GM19372 (cell line): Measurements from ENCODE around the gene RAB11FIP2.

Source experiments
- ATAC-seq: cut with Tn5 transposase; IDR thresholded peaks from one replicate; pipeline ENCODE4 v1.9.1; 2021; ENCODE audit warnings: mild to moderate bottlenecking, low read depth, moderate library complexity; ENCODE audit not compliant: unreplicated experiment

Gene RAB11FIP2

GRCh38 chr10:117988814-117989213, 57.9 kb downstream of the RAB11FIP2 start:
- no peak for ATAC-seq

DNA sequence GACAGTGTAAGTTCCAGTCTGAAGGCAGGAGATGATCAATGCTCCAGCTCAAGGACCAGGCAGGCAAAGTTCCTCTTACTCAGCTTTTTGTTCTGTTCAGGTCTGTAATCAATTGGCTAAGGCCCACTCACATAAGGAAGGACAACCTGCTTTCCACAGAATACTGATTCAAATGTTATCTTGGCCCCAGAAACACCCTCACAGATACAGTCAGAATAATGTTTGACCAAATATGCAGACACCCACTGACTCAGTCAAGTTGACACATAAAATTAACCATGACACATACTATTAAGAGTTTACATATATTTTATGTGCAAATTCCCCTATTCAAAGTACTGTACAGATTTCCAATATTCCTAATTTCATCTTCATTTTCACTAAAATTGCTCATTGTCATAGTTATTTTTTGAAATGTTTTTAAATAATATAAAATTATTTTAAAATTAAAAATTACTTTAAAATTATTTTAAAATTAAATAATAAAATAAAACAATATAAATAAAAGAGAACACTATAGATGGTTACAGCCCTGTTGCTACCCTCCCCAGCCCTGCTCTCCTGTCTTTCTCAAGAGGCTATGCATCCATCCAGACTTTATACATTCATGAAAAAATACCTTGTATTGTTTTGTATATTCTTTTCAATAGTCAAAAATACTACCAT, 59.4 kb downstream of the RAB11FIP2 start:
- ATAC-seq, result no peak

DNA sequence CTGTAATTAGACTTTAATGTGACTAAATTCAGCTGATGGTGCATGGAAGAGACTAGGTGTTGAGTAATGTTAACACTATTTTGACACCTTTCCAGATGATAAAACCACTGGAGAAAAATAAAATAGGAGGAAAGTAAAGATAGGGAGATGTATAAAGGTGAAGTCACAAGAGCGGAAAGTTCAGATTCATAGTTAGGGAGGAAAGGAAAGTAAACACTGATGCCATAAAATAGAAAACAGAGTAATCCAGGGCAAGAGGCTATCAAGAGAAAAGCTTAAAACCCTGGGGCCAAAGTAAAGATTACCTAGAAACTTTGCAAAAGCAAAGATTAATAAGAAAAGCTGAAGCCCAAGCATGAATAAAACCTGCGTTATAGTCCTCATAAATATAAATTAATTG, 62.8 kb downstream of the RAB11FIP2 start:
- no peak for ATAC-seq

DNA sequence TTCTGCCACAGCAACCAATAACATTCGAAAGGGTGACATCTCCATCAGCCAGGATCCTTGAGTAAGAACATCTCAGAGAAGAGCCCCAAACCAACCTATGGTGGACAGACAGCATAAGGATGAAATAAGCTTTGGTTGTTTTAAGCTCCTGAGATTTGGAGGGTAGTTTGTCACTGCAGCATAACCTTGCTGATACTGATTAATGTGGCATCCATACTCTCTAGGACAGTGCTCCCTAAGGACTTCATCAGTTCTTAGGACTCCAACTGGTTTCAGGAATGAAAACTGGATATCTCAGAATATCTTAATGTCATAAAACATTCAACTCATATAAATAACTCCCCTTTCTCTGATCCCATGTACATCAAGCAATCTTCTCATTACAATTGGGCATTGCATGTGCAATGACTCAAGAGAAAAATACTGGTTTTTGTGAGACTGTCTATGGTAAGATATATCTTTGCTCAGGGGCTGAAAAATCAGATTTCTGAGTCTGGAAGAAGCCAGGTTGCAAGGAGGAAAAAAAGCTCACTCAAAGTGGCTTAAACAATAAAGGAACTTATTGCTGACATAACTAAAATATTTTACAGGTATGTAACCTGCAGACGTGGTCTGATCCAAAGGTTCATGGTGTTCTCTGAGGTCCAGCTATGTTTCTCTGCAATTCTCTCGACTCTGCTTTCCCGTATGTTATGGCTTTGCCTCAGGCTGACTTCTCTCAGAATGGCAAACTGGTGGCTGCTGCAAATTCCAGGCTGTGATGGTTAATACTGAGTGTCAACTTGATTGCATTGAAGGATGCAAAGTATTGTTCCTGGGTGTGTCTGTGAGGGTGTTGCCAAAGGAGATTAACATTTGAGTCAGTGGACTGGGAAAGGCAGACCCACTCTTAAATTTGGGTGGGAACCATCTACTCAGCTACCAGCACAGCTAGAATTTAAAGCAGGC, 65.7 kb downstream of the RAB11FIP2 start:
- ATAC-seq, result no peak

GRCh38 chr10:117980216-117980615, 66.5 kb downstream of the RAB11FIP2 start:
- no peak for ATAC-seq

DNA sequence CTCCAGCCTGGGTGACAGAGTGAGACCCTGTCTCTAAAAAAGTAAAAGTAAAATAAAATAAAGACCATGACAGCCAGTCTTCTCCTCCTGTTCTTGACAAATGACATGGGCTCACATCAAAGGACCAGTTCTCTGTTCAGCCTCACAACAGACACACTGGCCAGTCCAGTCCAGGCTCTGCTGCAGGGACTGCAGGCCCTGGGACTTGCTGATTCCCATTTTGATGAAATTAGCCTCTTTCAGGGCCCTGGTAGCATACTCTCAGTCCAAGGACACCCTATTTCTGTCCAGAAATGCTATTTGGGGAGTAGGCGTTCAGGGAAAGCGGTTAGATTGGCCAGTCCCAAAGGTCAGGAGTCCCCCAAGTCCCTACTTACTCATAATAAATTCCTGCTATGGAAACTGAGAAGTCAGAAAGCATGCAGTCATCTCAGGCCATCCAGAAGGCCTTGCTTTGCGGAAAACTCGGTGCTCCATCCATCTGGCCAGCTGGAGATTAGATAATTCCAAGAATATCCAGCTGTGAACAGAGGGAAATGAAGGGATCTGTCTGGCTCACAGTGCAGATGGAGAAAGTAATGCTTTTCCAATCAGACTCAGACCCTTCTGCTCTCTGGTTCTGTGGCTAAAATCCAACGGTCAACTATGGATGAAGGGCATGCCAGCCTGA, 74.4 kb downstream of the RAB11FIP2 start:
- no peak for ATAC-seq

GRCh38 chr10:117970962-117971361, 75.8 kb downstream of the RAB11FIP2 start:
- ATAC-seq, result no peak

DNA sequence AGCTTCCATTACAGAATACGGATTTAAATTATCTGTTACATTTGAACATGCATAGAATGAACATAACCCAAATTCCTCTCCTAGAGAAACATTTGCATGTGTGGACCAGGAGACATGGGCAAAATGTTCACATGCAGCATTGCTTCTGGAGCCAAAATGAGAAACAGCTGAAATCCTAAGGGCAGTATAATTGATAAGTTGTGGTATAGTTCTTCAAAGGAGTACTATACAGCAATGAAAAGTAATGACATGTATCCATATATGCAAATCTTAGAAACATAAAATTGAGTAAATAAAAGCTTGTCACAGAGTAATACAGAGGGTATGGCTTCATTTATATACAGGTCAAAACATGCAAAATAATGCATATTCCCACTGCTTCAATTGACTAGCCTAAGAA, 77.1 kb downstream of the RAB11FIP2 start:
- ATAC-seq, result no peak

- ATAC-seq, result no peak
Observed at GRCh38 chr10:117968354-117969182, 78.2 kb downstream of the RAB11FIP2 start.

DNA sequence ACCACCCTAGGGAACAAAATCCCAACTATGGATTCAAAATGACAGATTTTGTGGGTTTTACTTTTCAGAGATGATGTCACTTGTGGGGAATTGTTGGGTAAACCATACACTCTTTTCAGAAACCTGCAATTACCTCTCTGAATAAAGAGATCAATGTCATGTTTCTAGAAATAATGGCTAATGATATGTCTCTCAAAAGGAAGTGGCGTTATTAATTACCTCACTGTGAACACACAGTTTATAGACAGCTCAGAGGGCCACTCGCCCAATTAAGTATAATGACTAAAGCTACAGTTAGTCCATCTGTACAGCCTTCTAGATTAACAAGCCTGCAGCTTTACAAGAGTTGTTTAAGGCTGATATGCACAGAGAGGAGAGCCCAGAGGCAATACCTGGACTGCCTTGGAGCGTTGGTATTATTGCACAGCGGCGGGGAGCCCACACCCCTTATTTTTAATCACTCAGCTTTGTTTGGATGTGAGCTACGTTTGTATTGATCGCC, 79.5 kb downstream of the RAB11FIP2 start:
- ATAC-seq, result no peak

GRCh38 chr10:117965984-117966383, 80.8 kb downstream of the RAB11FIP2 start:
- no peak for ATAC-seq

DNA sequence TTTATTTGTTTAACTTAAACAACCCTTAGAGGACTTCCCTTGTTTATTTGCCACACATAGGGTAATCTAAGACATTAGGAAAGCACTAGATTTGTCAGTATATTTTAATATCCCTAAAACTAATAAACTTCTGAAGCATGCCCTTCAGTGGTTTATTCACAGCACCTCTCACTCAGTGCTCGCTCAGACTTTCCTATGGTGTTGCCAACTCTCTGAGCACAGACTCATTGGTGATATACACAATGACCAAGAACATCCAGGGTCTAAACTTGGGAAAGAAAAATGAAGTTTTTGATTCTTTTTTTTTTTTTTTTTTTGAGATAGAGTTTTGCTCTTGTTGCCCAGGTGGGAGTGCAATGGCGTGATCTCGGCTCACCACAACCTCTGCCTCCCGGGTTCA, 82.2 kb downstream of the RAB11FIP2 start:
- ATAC-seq, result no peak

- no peak for ATAC-seq
Observed at GRCh38 chr10:117960345-117960935, 86.3 kb downstream of the RAB11FIP2 start.

DNA sequence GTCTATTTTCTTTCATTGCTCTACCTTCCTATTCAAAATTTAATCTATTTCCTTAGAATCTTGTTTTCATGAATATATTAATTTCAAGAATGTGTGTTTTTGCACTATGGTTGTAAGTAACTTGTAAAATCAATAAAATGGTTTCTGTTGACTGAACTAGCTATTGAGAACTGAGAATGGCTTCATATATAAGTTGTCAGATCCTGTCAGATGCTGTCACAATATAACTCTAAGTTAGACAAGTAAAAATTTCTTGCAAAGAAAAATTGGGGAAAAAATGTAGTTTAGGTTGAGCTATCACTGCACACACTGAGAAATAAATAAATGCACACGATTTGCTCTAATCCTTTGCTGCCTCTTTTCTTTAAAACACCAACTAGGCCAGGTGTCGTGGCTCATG, 89.8 kb downstream of the RAB11FIP2 start:
- ATAC-seq, result no peak

DNA sequence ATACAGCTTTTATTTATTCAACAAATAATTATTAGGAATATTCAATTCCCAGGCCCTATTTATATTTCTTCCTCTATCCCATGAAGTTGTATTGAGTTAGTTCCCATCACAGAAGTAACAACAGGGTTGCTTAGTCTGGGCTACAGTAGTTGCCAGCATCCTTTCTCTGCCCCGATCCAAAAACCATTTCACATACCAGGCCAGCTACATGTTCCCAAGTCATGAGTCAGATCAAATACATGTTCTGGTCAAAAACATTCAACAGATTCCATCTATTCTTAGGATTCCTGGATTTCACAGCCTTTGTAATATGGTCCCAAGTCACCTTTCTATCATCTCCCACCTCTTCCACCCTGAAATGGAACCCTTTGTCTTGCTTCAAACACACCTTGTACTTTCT, 91.6 kb downstream of the RAB11FIP2 start:
- ATAC-seq, result no peak
